T-cell (primary cell): ENCODE measurements around the gene NEU1. TPM values are rescaled to one million over a fixed set of nuclear protein-coding genes. Genes with fewer than 3 reads are reported as not detected.
A peak's percentile ranks its signal among the peaks of the same experiment; 100 is the strongest.
"Not testable (repeated sequence)": the region's sequence is repeated elsewhere in the genome, so short reads cannot be mapped to it uniquely, and the experiment has no call there.

Source experiments
- ATAC-seq, 4 experiments: fragments of 200-7000 bp in 3 of 4; fragments of 150-1000 bp in 1 of 4; cut with Tn5 transposase; replicated peaks in 1 of 4; 1 replicate in 3 of 4; 2 replicates in 1 of 4; pipeline ENCODE4 v1.10.0; 2021; ENCODE audit warnings: moderate library complexity in 3 of 4, mild to moderate bottlenecking in 2 of 4, moderate number of reproducible peaks in 1 of 4
- CTCF ChIA-PET, 2 donors: fragments of 300-600 bp; sonication (Branson Sonifier 250); formaldehyde crosslinking; loops; one replicate each; lab custom pipeline; 2022; ENCODE audit warnings: antibody characterized with exemption in 2 of 2; lab: Charles Lee
- POLR2A ChIA-PET, 2 donors: fragments of 300-600 bp; sonication (Branson Sonifier 250); formaldehyde crosslinking; loops; one replicate each; lab custom pipeline; 2022; ENCODE audit warnings: antibody characterized with exemption in 2 of 2; lab: Charles Lee
- DNase-seq, 35 experiments: peaks; one replicate each; pipeline versions ENCODE4 v3.0.0 to v3.0.0-alpha.2; 2013 to 2023
- H3K27ac ChIP-seq: one replicate; pipeline ENCODE4 v1.5.1; 2013; ENCODE audit warnings: low read length
- H3K27me3 ChIP-seq, 2 experiments: replicated peaks in 1 of 2; 1 replicate in 1 of 2; 2 replicates in 1 of 2; pipeline versions ENCODE4 v1.6.1 to v1.7.0; 2013; ENCODE audit warnings: low read length in 1 of 2, mixed read lengths in 1 of 2; ENCODE audit not compliant: control insufficient read depth in 2 of 2, insufficient read depth in 2 of 2; ENCODE audit errors: extremely low read depth in 1 of 2
- H3K36me3 ChIP-seq, 2 donors: 1 replicate in 1 of 2; 2 replicates in 1 of 2; pipeline versions ENCODE4 v1.6.1 to v1.7.0; 2013; ENCODE audit warnings: low read length in 1 of 2; ENCODE audit not compliant: control insufficient read depth in 2 of 2, insufficient read depth in 1 of 2; ENCODE audit errors: extremely low read depth in 1 of 2
- H3K4me1 ChIP-seq, 2 experiments: 1 replicate in 1 of 2; 2 replicates in 1 of 2; pipeline versions ENCODE4 v1.6.1 to v1.7.0; 2013; ENCODE audit warnings: low read length in 2 of 2, mixed read lengths in 1 of 2; ENCODE audit not compliant: insufficient read depth in 2 of 2, control insufficient read depth in 1 of 2; ENCODE audit errors: extremely low read depth in 1 of 2
- H3K4me3 ChIP-seq, 2 donors: 1 replicate in 1 of 2; 2 replicates in 1 of 2; pipeline versions ENCODE4 v1.5.1 to v1.7.0; 2013; ENCODE audit warnings: mild to moderate bottlenecking in 2 of 2, low read length in 1 of 2, moderate library complexity in 1 of 2; ENCODE audit not compliant: control insufficient read depth in 1 of 2; ENCODE audit errors: extremely low read depth in 1 of 2
- H3K9me3 ChIP-seq: 2 replicates; pipeline ENCODE4 v1.7.0; 2013
- H3K27ac Mint-ChIP-seq, 2 donors: one replicate each; pipeline ENCODE4 v1.8.0; 2020 to 2021; ENCODE audit warnings: mild to moderate bottlenecking in 2 of 2, mixed read lengths in 2 of 2
- H3K27me3 Mint-ChIP-seq, 2 donors: one replicate each; pipeline ENCODE4 v1.8.0; 2021 to 2022; ENCODE audit warnings: mixed read lengths in 2 of 2
- H3K36me3 Mint-ChIP-seq: one replicate; pipeline ENCODE4 v1.8.0; 2021; ENCODE audit warnings: mixed read lengths
- H3K4me1 Mint-ChIP-seq, 3 donors: one replicate each; pipeline ENCODE4 v1.8.0; 2020 to 2022; ENCODE audit warnings: mixed read lengths in 3 of 3, mild to moderate bottlenecking in 1 of 3
- H3K4me3 Mint-ChIP-seq, 3 donors: one replicate each; pipeline ENCODE4 v1.8.0; 2020 to 2022; ENCODE audit warnings: mild to moderate bottlenecking in 3 of 3, mixed read lengths in 3 of 3, moderate library complexity in 3 of 3
- H3K9me3 Mint-ChIP-seq, 3 donors: one replicate each; pipeline ENCODE4 v1.8.0; 2020 to 2022; ENCODE audit warnings: mixed read lengths in 3 of 3
- WGBS: methylation state at CpG from one replicate; pipeline ENCODE4 v1.1.5; 2013; ENCODE audit warnings: missing lambda C conversion rate; ENCODE audit not compliant: insufficient coverage; 5-methylcytosine and 5-hydroxymethylcytosine counted together
- total RNA-seq, 35 experiments: library from RNA in 6 of 35; stranded (reverse) in 6 of 35; fragments of 120-200 nt in 1 of 35; gene quantifications; one replicate each; pipeline versions ENCODE4 v1.2.1 to v1.2.4 and lab custom pipeline; 2013 to 2026

Gene NEU1
- total RNA-seq, 5 donors from 2014 or later (not counting 1 experiment from before 2014, with no cell fraction given), result 15.9 to 29.2 (median 19.9) TPM

GRCh38 chr6:31871046-31871659, 8.5 kb upstream of the NEU1 start:
- ATAC-seq (no peak), DNase-seq (no peak)
- H3K9me3 Mint-ChIP-seq, result no peaks in the 10 kb centered on the region
- no peak overlapping the region for H3K27ac ChIP-seq
- no peaks in the 10 kb centered on the region for H3K27me3 Mint-ChIP-seq
- H3K9me3 ChIP-seq, result no peaks in the 10 kb centered on the region
- H3K27me3 ChIP-seq, result peaks cover 0 to 10% of the 10 kb centered on the region in 2 experiments
- ChIA-PET CTCF (no interaction called here), POLR2A (no interaction called here)
- no peak overlapping the region for H3K4me3 Mint-ChIP-seq
- H3K36me3 Mint-ChIP-seq, result no peaks in the 10 kb centered on the region
- H3K36me3 ChIP-seq, result no peaks in the 10 kb centered on the region
- 71% methylated on average over 7 of the region's 9 CpGs for WGBS
- H3K4me3 ChIP-seq, result no peak overlapping the region
- H3K4me1 ChIP-seq, result peaks cover 0 to 5% of the 10 kb centered on the region in 2 experiments
- H3K27ac Mint-ChIP-seq, result no peak overlapping the region
- peaks cover 0 to 5% (median 2%) of the 10 kb centered on the region in 3 donors for H3K4me1 Mint-ChIP-seq

GRCh38 chr6:31870385-31870921, 7.8 kb upstream of the NEU1 start:
- CTCF ChIA-PET, result no interaction called here
- no peak overlapping the region for H3K4me3 ChIP-seq
- DNase-seq (no peak), ATAC-seq (no peak)
- H3K9me3 ChIP-seq, result no peaks in the 10 kb centered on the region
- H3K27me3 ChIP-seq, result peaks cover 0 to 15% of the 10 kb centered on the region in 2 experiments
- Mint-ChIP-seq H3K36me3 (no peaks in the 10 kb centered on the region), H3K4me1 (peaks cover 0 to 5% (median 2%) of the 10 kb centered on the region in 3 donors), H3K9me3 (no peaks in the 10 kb centered on the region), H3K27ac (no peak overlapping the region), H3K4me3 (no peak overlapping the region), H3K27me3 (no peaks in the 10 kb centered on the region)
- 89% methylated on average over 15 of the region's 16 CpGs for WGBS
- no peak overlapping the region for H3K27ac ChIP-seq
- POLR2A ChIA-PET, result no interaction called here
- no peaks in the 10 kb centered on the region for H3K36me3 ChIP-seq
- H3K4me1 ChIP-seq, result peaks cover 0 to 5% of the 10 kb centered on the region in 2 experiments

GRCh38 chr6:31869343-31869742, 6.7 kb upstream of the NEU1 start:
- ChIA-PET POLR2A (no interaction called here), CTCF (interaction anchor here in 1 of 2 donors (0.7 kb wide), 1 partner anchor 31 kb away, joined by 5 read pairs; no protein-coding TSS in a partner anchor)
- no peaks in the 10 kb centered on the region for H3K36me3 Mint-ChIP-seq
- no peaks in the 10 kb centered on the region for H3K9me3 Mint-ChIP-seq
- Histone ChIP-seq H3K27me3 (peaks cover 0 to 18% of the 10 kb centered on the region in 2 experiments), H3K27ac (no peak overlapping the region), H3K36me3 (no peaks in the 10 kb centered on the region), H3K4me3 (no peak overlapping the region), H3K9me3 (no peaks in the 10 kb centered on the region), H3K4me1 (peaks cover 0 to 8% of the 10 kb centered on the region in 2 experiments)
- no peak overlapping the region for H3K4me3 Mint-ChIP-seq
- peaks cover 1 to 7% (median 4%) of the 10 kb centered on the region in 3 donors for H3K4me1 Mint-ChIP-seq
- DNase-seq (no peak), ATAC-seq (no peak)
- 60% methylated on average over 2 of the region's 8 CpGs for WGBS
- no peaks in the 10 kb centered on the region for H3K27me3 Mint-ChIP-seq
- H3K27ac Mint-ChIP-seq, result no peak overlapping the region

GRCh38 chr6:31868658-31868971, 6.0 kb upstream of the NEU1 start:
- H3K9me3 ChIP-seq, ATAC-seq, H3K36me3 Mint-ChIP-seq, H3K27me3 Mint-ChIP-seq, H3K9me3 Mint-ChIP-seq, H3K27ac ChIP-seq, H3K27ac Mint-ChIP-seq, DNase-seq, POLR2A ChIA-PET, H3K4me3 ChIP-seq, H3K4me3 Mint-ChIP-seq, CTCF ChIA-PET, H3K36me3 ChIP-seq: not testable (repeated sequence)
- H3K4me1 Mint-ChIP-seq, result peaks cover 9 to 11% (median 9%) of the 10 kb centered on the region in 3 donors
- no CpG with 5 or more reads among the region's 1 CpG for WGBS
- Histone ChIP-seq H3K27me3 (peaks cover 0 to 18% of the 10 kb centered on the region in 2 experiments), H3K4me1 (peaks cover 3 to 15% of the 10 kb centered on the region in 2 experiments)

- no peak overlapping the region for H3K27ac ChIP-seq
- Mint-ChIP-seq H3K4me3 (no peak overlapping the region), H3K27ac (no peak overlapping the region), H3K27me3 (no peaks in the 10 kb centered on the region), H3K9me3 (no peaks in the 10 kb centered on the region), H3K4me1 (peaks cover 23 to 33% (median 23%) of the 10 kb centered on the region in 3 donors), H3K36me3 (peaks cover 4% of the 10 kb centered on the region)
- ATAC-seq (no peak), DNase-seq (no peak)
- peaks cover 0 to 8% of the 10 kb centered on the region in 2 donors for H3K36me3 ChIP-seq
- H3K9me3 ChIP-seq, result no peaks in the 10 kb centered on the region
- WGBS, result 76% methylated on average over 18 of the region's 21 CpGs
- H3K27me3 ChIP-seq, result peaks cover 0 to 17% of the 10 kb centered on the region in 2 experiments
- H3K4me3 ChIP-seq, result no peak overlapping the region
- ChIA-PET POLR2A (interaction anchor here in 1 of 2 donors (1.3 kb wide), 1 partner anchor 18 kb away, joined by 3 read pairs; no protein-coding TSS in a partner anchor), CTCF (no interaction called here)
- peaks cover 10 to 26% of the 10 kb centered on the region in 2 experiments for H3K4me1 ChIP-seq
Observed at GRCh38 chr6:31865205-31866118, 2.8 kb upstream of the NEU1 start.

GRCh38 chr6:31864818-31865204, 2.2 kb upstream of the NEU1 start:
- H3K4me1 ChIP-seq, result peaks cover 10 to 26% of the 10 kb centered on the region in 2 experiments
- CTCF ChIA-PET, result no interaction called here
- WGBS, result 76% methylated on average over 3 of the region's 8 CpGs
- no peak overlapping the region for H3K4me3 ChIP-seq
- H3K27me3 Mint-ChIP-seq, result no peaks in the 10 kb centered on the region
- no peaks in the 10 kb centered on the region for H3K9me3 Mint-ChIP-seq
- no peak for ATAC-seq
- H3K36me3 ChIP-seq, result peaks cover 5 to 15% of the 10 kb centered on the region in 2 donors
- H3K4me3 Mint-ChIP-seq, result peak overlapping the region in 2 of 3 donors; percentile 17 to 97
- H3K27ac ChIP-seq, result no peak overlapping the region
- H3K9me3 ChIP-seq, result no peaks in the 10 kb centered on the region
- POLR2A ChIA-PET, result interaction anchor here in 1 of 2 donors (1.3 kb wide), 1 partner anchor 19 kb away, joined by 3 read pairs; no protein-coding TSS in a partner anchor
- H3K4me1 Mint-ChIP-seq, result peaks cover 23 to 33% (median 23%) of the 10 kb centered on the region in 3 donors
- H3K36me3 Mint-ChIP-seq, result peaks cover 9% of the 10 kb centered on the region
- H3K27me3 ChIP-seq, result peaks cover 0 to 15% of the 10 kb centered on the region in 2 experiments
- DNase-seq, result no peak
- H3K27ac Mint-ChIP-seq, result no peak overlapping the region
